ENCODE data around the gene PDE9A. TPM values are rescaled to one million over a fixed set of nuclear protein-coding genes. Genes with fewer than 3 reads are reported as not detected.

The PDE9A gene
- total RNA-seq, 1 donor from 2014 or later = 58.7 TPM

DNA sequence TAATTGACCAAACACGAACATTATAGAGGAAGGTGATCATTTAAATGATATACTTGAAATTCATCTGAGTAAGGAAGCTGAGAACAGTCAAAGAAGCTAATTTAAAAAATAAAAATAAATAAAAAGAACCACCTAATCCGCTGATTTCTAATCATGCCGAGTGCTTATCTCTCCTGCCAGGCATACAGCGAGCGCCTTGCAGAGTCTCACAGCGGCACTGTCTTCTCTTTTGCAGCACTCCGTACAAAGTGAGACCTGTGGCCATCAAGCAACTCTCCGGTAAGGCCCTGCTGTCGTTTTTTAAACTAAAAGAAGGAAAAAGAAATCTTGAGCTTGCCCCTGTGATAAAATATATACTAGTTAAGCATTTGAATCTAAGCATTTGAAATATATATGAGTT, 45.3 kb downstream of the PDE9A start:
- Mint-ChIP-seq H3K27me3 (ENCODE audit: unreplicated experiment) (peaks cover 8% of the 10 kb centered on the region), H3K9me3 (ENCODE audit: unreplicated experiment) (peaks cover 12% of the 10 kb centered on the region), H3K4me3 (ENCODE audit: unreplicated experiment) (no peak overlapping the region), H3K36me3 (ENCODE audit: unreplicated experiment) (peaks cover 44% of the 10 kb centered on the region), H3K27ac (ENCODE audit: unreplicated experiment) (no peak overlapping the region), H3K4me1 (ENCODE audit: low read depth, unreplicated experiment) (peaks cover 2% of the 10 kb centered on the region)
- TF ChIP-seq, protein P1, sequence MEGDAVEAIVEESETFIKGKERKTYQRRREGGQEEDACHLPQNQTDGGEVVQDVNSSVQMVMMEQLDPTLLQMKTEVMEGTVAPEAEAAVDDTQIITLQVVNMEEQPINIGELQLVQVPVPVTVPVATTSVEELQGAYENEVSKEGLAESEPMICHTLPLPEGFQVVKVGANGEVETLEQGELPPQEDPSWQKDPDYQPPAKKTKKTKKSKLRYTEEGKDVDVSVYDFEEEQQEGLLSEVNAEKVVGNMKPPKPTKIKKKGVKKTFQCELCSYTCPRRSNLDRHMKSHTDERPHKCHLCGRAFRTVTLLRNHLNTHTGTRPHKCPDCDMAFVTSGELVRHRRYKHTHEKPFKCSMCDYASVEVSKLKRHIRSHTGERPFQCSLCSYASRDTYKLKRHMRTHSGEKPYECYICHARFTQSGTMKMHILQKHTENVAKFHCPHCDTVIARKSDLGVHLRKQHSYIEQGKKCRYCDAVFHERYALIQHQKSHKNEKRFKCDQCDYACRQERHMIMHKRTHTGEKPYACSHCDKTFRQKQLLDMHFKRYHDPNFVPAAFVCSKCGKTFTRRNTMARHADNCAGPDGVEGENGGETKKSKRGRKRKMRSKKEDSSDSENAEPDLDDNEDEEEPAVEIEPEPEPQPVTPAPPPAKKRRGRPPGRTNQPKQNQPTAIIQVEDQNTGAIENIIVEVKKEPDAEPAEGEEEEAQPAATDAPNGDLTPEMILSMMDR (IDR thresholded peaks at IDR 0.05; ENCODE audit: partially characterized antibody, unreplicated experiment) = no peak
- DNase-seq = no peak

DNA sequence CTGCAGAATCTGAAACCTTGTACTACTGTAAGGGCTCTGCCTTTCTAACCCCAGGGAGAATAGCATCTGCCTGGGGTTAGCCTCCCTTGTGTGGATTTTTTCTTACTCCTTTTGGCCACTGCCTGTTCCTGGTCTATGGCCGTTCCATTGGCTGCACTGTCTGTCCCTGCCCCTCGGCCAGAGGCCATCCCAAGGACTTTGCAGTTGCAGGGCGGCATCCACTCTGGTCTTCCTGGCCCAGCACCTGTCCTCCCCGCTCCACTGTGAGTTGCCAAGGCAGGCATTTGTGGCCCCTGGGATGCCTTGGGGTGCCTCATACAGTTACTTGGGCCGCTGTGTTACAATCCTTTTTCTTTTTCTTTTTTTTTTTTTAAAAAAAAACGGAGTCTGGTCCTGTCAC, 45.8 kb downstream of the PDE9A start:
- no peak overlapping the region for H3K4me3 Mint-ChIP-seq (ENCODE audit: unreplicated experiment)
- H3K36me3 Mint-ChIP-seq (ENCODE audit: unreplicated experiment) = peaks cover 44% of the 10 kb centered on the region
- peaks cover 2% of the 10 kb centered on the region for H3K4me1 Mint-ChIP-seq (ENCODE audit: low read depth, unreplicated experiment)
- DNase-seq = no peak
- H3K9me3 Mint-ChIP-seq (ENCODE audit: unreplicated experiment) = peaks cover 12% of the 10 kb centered on the region
- TF ChIP-seq, protein P1 (IDR thresholded peaks at IDR 0.05; ENCODE audit: partially characterized antibody, unreplicated experiment) = no peak
- peaks cover 8% of the 10 kb centered on the region for H3K27me3 Mint-ChIP-seq (ENCODE audit: unreplicated experiment)
- H3K27ac Mint-ChIP-seq (ENCODE audit: unreplicated experiment) = no peak overlapping the region

DNA sequence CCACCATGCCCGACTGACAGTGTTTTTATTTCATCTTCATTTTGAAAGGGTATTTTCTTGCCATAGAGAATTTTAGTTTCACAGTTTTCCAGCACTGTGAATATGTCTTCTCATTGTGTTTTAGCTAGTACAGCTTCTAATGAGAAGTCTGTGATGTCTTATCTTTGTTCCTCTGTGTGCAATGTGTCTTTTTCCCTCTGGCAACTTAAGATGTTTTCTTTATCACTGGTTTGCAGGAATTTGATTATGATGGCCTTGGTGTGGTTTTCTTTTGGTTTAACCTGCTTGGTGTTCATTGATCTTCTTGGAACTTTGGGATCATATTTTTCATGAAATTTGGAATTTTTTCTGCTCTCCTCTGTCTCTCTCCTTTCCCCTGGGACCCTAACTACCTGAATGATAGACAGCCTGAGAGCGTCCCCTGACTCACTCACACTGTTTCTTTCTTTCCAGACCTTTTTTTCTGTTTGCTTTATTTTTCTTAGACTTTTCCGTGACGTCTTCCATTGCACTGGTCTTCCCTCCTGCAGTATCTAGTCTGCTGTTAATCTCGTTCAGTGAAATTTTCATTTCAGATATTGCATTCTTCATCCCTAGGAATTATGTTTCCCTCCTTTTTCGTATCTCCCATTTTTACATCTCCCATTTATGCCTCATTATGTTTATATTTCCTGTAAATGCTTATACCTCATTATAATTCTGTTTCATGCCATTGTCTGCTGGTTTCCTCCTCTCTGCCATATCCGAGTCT, 48.5 kb downstream of the PDE9A start:
- no peak for DNase-seq
- H3K9me3 Mint-ChIP-seq (ENCODE audit: unreplicated experiment) = peaks cover 12% of the 10 kb centered on the region
- H3K36me3 Mint-ChIP-seq (ENCODE audit: unreplicated experiment) = peaks cover 35% of the 10 kb centered on the region
- no peak overlapping the region for H3K4me3 Mint-ChIP-seq (ENCODE audit: unreplicated experiment)
- H3K4me1 Mint-ChIP-seq (ENCODE audit: low read depth, unreplicated experiment) = peaks cover 4% of the 10 kb centered on the region
- TF ChIP-seq, protein P1 (IDR thresholded peaks at IDR 0.05; ENCODE audit: partially characterized antibody, unreplicated experiment) = no peak
- peaks cover 7% of the 10 kb centered on the region for H3K27me3 Mint-ChIP-seq (ENCODE audit: unreplicated experiment)
- H3K27ac Mint-ChIP-seq (ENCODE audit: unreplicated experiment) = no peak overlapping the region

DNA sequence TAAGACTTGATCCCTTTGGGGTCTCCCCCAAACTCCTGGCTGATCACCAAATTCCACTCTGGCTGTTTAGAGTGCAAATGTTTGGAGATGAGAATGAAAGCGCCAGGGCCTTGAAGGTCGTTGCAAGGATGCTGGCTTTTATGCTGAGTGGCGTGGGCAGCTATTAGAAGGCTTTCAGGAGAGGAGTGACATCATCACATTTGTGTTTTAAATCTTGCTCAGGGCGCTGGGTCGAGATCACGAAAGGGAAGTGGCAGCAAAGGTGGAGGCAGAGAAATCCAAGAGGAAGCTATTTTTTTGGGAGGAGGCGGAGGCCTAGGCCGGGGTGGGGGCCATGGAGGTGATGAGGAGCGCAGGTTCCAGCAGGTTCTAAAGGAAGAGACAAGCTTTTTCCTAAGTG, 49.3 kb downstream of the PDE9A start:
- DNase-seq = no peak
- H3K9me3 Mint-ChIP-seq (ENCODE audit: unreplicated experiment) = peaks cover 12% of the 10 kb centered on the region
- H3K27me3 Mint-ChIP-seq (ENCODE audit: unreplicated experiment) = peaks cover 7% of the 10 kb centered on the region
- no peak overlapping the region for H3K27ac Mint-ChIP-seq (ENCODE audit: unreplicated experiment)
- no peak overlapping the region for H3K4me3 Mint-ChIP-seq (ENCODE audit: unreplicated experiment)
- peaks cover 4% of the 10 kb centered on the region for H3K4me1 Mint-ChIP-seq (ENCODE audit: low read depth, unreplicated experiment)
- H3K36me3 Mint-ChIP-seq (ENCODE audit: unreplicated experiment) = peaks cover 29% of the 10 kb centered on the region
- TF ChIP-seq, protein P1 (IDR thresholded peaks at IDR 0.05; ENCODE audit: partially characterized antibody, unreplicated experiment) = no peak

DNA sequence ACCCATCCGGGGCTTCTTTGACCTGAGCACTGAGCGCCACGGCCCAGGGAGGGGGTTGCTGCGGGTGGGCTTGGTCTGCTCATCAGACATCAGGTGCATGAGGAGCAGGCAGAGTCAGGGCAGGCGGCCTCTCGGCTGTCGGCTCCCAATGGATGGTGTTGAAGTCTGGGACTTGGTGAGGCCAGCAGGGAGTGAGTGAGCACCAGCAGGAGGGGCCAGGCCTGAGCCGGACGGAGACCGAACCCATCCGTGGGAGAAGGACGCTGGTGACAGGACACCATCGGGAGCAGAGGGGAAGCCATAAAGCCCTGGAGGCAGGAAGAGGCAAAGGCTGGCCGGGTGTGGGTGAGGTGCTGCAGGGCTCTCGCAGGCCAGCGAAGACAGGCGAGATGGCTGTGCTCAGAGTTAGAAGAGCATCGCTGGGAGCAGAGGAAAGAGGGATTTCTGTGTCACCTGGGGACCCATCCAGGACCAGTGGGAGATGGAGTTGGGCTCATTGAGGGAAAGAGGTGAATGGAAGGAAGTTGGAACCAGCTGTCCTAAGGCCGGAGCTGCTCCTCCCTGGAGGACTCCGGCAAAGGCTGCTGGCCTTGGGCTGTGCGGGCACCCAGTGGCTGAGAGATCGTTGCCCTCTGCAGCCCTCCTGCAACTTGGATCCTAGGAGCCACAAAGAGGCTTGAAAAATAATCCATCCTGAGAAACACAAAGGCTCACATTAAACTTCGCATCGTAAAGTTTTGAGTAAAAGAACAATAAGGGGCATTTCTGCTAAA, 49.9 kb downstream of the PDE9A start:
- no peak overlapping the region for H3K4me3 Mint-ChIP-seq (ENCODE audit: unreplicated experiment)
- peaks cover 6% of the 10 kb centered on the region for H3K27me3 Mint-ChIP-seq (ENCODE audit: unreplicated experiment)
- no peak overlapping the region for H3K27ac Mint-ChIP-seq (ENCODE audit: unreplicated experiment)

More for the DNA sequence above, 49.9 kb downstream of the PDE9A start:
- Mint-ChIP-seq H3K4me1 (ENCODE audit: low read depth, unreplicated experiment) (peaks cover 4% of the 10 kb centered on the region), H3K36me3 (ENCODE audit: unreplicated experiment) (peaks cover 29% of the 10 kb centered on the region), H3K9me3 (ENCODE audit: unreplicated experiment) (peaks cover 10% of the 10 kb centered on the region)
- TF ChIP-seq, protein P1 (IDR thresholded peaks at IDR 0.05; ENCODE audit: partially characterized antibody, unreplicated experiment) = no peak
- DNase-seq = no peak

Data from glutamatergic neuron (in vitro differentiated cells).